GM21360 (cell line): ENCODE results near the gene ADGRB2.

Experiments used
- ATAC-seq: cut with Tn5 transposase; IDR thresholded peaks from one replicate; pipeline ENCODE4 v1.9.1; 2021; ENCODE audit warnings: mild to moderate bottlenecking, moderate library complexity; ENCODE audit not compliant: unreplicated experiment

The ADGRB2 gene

GRCh38 chr1:31795096-31795675, 31.0 kb upstream of the ADGRB2 start:
- ATAC-seq: no peak

GRCh38 chr1:31793586-31794285, 29.6 kb upstream of the ADGRB2 start:
- ATAC-seq: no peak

GRCh38 chr1:31793086-31793485, 28.9 kb upstream of the ADGRB2 start:
- no peak for ATAC-seq

DNA sequence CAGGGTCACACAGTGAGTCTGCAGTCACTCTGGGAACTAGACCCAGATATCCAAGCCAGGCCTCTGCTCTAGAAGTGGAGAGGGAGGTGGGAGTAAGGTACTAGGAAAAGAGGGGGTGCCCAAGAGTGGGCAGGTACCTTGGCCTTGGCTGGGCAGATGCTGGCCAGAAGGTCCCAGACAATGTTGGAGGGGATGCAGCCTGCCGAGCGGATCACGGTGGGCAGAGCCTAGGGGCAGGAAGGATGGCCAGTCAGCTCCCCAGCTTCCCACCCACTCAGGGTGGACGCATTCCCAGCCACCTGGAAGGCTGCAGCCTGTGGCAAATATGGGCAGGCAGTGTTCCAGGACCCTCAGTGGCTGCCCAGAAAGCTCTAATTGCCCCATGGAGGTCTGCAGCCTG, 28.4 kb upstream of the ADGRB2 start:
- ATAC-seq: no peak

GRCh38 chr1:31792116-31792515, 28.0 kb upstream of the ADGRB2 start:
- ATAC-seq: no peak

DNA sequence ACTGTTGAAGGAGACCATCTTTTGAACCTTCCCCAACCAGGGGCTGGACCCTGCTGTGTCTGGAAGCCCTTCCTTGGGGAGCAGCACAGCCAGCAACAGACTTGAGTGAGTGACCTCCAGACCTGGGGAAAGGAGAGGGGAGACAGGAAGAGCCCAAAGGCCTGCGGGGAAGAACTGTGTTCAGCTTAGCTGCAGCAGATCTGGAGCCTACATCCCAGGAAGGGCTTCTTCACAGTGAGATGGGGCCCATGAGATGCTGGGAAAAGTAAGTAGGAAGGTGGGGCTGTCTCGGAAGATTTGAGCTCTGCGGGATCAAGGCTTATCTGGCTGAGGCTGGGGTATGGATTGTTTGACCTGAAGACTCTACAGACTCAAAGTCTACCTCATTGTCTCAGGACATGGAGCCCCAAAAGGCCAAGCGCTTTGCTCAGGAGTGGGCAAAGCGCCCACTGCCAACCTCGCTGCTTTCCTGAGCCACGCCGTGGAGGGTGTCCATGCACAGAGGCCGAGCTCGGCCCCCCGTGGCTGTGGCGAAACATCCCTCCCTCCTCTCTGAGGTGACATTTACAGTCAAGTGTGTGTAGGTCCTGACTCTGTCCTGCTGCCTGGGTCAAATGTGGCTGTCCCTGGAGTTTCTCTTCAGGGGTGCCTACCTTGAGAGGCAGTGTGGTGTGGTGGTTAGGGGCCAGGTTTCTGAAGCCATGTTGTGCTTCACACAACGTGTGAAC, 27.2 kb upstream of the ADGRB2 start:
- ATAC-seq: no peak

DNA sequence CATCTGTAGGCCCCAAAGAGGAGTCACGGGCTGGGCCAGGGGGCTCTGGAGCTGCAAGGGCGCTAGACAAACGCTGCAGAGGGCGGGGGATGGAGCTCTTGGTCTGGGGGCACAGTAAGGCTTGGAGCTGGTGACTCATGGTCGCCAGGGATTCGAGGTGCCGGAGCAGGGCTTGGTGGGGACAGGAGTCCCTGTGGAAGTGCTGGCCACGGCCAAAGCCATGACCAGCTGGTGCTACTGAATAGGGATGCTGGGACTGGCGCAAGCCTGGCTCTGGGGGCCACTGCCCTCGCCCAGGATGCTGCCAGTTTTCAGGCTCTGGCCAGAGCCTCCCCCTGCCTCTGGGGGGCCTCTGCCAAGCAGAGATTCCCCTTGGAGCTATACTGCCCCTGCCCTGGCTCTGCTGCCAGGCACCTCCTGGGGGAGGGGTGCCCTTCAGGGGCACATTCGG, 26.5 kb upstream of the ADGRB2 start:
- no peak for ATAC-seq

- no peak for ATAC-seq
Observed at GRCh38 chr1:31790140-31790539, 26.0 kb upstream of the ADGRB2 start.

- no peak for ATAC-seq
Observed at GRCh38 chr1:31789259-31790065, 25.3 kb upstream of the ADGRB2 start.

- no peak for ATAC-seq
Observed at GRCh38 chr1:31788825-31789256, 24.7 kb upstream of the ADGRB2 start.

DNA sequence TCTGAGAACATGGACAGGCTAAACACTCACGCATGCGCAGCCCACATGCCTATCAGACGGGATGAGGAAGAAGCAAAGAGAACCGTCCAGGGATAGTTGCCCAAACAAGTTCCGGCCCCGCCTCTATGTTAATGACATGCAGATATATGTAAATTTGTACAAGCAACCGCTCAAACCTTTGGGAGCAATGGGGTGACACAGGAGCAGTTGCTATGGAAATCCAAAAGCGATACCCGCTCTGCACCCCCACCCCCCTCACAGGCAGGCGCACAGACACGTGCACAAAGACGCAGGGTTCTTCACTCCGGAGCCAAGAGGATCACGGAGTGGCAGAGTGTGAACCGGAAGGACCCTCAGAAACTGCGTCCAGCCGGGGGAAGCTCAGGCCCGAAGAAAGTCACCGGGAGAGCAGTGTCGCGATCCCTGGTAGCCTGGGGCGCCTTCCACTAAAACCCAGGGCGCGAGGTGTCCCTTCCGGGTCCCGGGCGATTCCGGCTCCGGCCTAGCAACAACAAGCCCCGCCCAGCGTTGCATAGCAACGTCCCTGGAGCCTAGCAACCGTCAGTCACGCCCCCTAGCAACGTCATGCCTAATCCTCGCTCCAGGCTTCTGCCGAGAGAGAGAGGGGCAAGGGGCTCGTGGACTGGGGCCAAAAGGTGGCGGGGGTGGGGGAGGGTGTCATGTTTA, 24.1 kb upstream of the ADGRB2 start:
- ATAC-seq: peak; percentile 63

DNA sequence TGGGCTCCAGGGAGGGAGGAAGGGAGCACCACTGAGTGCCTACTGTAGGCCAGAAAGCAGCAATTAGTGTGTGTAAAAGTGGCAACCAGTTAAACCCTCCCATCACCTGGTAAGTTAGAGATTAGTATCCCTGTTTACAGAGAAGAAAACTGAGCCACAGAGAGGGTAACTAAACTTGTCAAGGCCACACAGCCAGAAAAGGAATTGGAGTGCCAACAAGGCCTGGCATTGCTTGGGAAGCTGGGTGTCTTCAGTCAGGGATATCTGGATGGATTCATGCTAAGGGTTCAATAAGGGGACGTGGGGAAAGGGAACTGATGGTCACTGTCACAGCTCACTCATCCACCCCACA, 23.6 kb upstream of the ADGRB2 start:
- ATAC-seq: no peak

DNA sequence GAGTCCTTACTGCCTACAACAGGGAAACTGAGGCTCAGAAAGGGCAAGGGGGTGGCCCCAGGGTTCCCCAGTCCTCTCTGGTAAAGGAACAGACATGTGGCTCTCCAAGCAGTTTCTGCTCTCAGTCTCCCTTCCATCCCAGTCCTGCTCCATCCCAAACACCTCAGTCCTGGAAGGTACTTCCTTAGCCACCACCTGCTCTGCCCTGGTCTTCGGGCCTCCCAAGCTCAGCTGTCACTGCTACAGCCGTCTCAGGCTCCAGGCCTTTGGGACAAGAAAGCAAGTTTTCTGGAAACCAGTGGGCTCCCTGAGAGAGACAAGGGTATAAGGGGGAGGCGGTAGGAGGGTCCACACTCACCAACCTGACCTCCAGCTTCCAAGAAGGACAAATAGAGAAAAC, 23.1 kb upstream of the ADGRB2 start:
- no peak for ATAC-seq

DNA sequence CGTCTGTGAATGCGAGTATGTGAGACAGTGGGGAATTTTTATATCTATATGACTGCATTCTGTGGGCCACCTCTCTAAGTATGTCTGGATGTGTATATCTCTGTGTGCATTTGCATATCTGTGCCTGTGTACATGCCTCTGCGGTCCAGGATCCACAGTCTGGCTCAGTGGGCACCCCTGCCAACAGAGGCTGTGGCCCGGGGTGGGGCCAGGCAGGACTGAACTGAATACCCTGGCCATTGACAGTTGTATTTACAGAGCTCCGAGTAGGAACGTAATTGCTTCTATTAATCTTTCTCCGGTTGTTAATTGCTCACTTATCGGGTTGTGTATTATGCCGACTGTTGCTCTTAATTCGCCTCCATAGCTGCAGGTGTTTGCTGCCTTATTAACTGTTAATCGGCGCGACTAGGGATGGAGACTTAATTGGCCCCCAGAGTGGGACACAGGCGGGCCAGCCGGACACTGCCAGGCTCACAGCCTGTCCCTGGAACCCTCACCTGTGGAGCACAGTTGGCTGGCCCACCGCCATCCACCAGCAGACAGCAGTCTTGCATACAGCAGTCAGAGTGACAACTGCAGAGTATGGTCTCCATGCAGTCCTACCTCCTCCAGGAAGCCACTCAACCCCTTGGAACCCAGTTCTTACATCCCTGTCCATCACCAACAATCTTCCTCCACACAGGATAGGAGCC, 22.4 kb upstream of the ADGRB2 start:
- no peak for ATAC-seq

DNA sequence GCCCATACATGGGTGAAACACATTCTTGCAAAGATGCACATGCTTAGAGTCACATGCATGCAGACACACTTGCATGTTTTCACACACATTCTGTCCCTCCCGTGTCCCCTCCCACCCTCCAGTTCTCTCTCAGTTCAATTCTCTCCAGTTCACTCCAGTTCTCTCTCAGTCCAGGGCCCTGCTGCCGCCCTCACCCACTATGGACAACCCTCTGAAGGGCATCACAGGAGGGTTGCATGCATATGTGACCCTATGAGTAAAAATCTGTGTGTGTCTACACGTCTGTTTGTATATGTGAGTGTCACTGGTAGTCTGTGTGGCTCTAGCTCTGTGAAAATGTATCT, 21.8 kb upstream of the ADGRB2 start:
- no peak for ATAC-seq

DNA sequence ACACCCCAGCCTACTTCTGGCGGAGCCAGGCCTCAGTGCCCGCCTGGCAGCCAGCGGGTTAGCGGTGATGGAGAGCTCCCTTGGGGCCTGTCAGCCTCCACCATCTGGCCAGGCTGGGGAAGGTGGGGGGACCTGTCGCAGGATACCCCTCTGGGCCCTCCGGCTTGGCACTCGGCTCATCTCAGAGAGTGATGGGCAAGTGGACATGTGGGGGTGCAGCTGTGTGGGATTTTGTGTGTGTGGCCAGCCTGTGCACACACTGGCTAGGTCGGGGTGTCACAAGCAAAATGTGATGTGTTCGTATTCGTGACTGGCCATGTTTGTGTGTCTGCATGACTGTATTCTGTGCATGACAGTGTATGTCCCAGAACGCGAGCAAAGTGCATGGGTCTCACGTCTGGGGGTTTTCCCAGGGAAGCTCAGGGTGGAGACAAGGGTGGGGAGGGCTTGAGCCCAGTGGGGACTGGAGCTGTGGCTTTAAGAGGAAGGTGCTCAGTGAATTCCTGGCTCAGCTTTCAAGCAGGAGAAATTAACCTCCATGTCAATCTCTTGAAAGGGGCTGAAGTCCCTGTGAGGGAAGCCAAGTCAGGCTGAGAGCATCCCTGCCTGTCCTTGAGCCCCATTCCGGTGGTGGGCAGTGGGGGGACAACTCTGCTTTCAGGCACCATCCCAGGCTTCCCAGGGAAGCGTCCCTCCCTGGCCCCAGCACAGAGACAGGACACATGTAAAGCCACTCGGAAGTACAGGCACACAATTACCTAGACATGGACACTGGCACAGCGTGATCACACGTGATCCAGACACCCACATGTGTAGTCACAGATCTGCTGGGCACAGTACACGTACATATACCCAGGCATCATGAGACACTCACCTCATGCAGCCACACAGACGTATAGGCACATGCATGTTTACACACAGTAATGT, 21.1 kb upstream of the ADGRB2 start:
- ATAC-seq: no peak

GRCh38 chr1:31784356-31785019, 20.3 kb upstream of the ADGRB2 start:
- ATAC-seq: no peak

DNA sequence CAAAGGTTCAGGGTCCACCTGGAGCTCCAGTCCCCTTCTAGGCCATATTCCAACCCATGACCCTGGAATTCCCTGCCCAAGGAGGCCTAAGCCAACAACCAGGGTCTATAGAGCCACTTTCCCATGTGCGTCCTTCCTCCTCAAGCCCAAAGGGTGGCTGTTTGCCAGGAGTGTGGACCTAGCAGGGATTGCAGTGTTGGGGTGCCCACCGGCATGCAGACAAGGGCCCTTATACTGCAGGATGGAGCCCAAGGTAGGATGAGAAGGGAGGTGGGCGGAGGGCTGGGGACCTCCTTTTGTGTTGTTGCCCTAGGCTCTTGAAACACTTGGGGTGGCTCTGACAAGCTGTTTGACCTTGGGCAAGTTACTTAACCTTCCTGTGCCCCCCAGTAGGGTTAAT, 19.7 kb upstream of the ADGRB2 start:
- no peak for ATAC-seq
